ENCODE data around the gene CRACR2A. TPM values are rescaled to one million over a fixed set of nuclear protein-coding genes. Genes with fewer than 3 reads are reported as not detected.

Gene CRACR2A
- total and polyA plus RNA-seq, 10 of the 15 experiments (the other 5 are each of a cell fraction or from before 2014, with no cell fraction given) = 2.1 to 18.0 (median 13.2) TPM

DNA sequence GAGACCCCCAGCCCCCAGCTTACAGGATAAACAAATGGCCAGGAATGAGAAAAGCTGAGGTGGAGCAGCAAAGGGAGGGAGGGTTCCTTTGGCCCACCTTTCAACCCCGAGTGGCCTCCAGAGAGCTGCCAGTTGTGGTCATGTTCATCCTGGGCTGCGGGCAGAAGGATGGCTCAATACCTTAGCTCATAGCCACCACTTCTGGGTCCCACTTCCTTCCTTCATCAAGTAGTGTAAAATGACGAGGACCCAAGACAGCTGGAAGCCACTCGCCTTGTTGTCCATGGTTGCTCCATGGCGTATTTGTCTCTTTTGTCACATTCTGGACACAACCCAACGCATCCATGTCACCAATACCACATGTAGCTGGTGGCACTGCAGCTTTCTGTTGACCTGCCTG is 24.2 kb downstream of the CRACR2A start:
- TF ChIP-seq NR2F1 (conservative IDR thresholded peaks at IDR 0.05) (0 out of 2 replicates have a peak, but pooled peaks have one; percentile 53), SPI1 (IDR thresholded peaks at IDR 0.05; ENCODE audit: borderline replicate concordance, insufficient read depth, low read depth, low read length) (0 out of 2 replicates have a peak, but pooled peaks have one; percentile 32), IKZF1 (conservative IDR thresholded peaks at IDR 0.05) (peak; percentile 44; the same call in 1 of the 2 replicates), MEF2A (IDR thresholded peaks at IDR 0.05; ENCODE audit: insufficient read depth, low read depth, low read length) (no peak)
- Histone ChIP-seq H3K4me2 (ENCODE audit: control insufficient read depth, insufficient read depth) (peak overlapping the region; percentile 10; the same call in 1 of the 2 replicates), H3K9me3 (replicated peaks; ENCODE audit: control insufficient read depth, insufficient read depth, low read length) (no peaks in the 10 kb centered on the region; the same call in 2 of the 3 replicates), H4K20me1 (ENCODE audit: control insufficient read depth, insufficient read depth) (no peaks in the 10 kb centered on the region), H3K79me2 (ENCODE audit: control insufficient read depth, insufficient read depth, low read length) (no peaks in the 10 kb centered on the region), H3K27me3 (replicated peaks in 1 of 2; ENCODE audit: control insufficient read depth in 2 of 2, insufficient read depth in 2 of 2, low read length in 1 of 2) (no peaks in the 10 kb centered on the region), H2AFZ (ENCODE audit: control insufficient read depth, low read depth, low read length) (no peak overlapping the region), H3K4me1 (ENCODE audit: control insufficient read depth, insufficient read depth, low read length) (peaks cover 8% of the 10 kb centered on the region), H3K4me3 (no peak overlapping the region), H3K36me3 (ENCODE audit: control insufficient read depth in 2 of 2, insufficient read depth in 2 of 2, low read length in 1 of 2) (peaks cover 2 to 3% of the 10 kb centered on the region in 2 experiments), H3K9ac (ENCODE audit: control insufficient read depth, insufficient read depth, low read length) (no peak overlapping the region), H3K27ac (ENCODE audit: control insufficient read depth, insufficient read depth) (peak overlapping the region; percentile 67)
- ATAC-seq = no peak
- no TSS peak for BruUV-seq (replicated peaks)
- ChIA-PET RAD21 (ENCODE audit: unreplicated experiment) (interaction anchor here (1.5 kb wide), 1 partner anchor 25 kb away, joined by 7 read pairs; the partner anchor contains the start of gene CRACR2A), POLR2A (interaction anchor here (1.0 to 2.0 kb wide), 2 partner anchors 9 to 24 kb away, joined by 3 to 6 read pairs; partner anchors contain the start of gene CRACR2A), CTCF (interaction anchor here (1.0 to 1.7 kb wide), 5 partner anchors 12 to 429 kb away, joined by 3 to 6 read pairs (median 5); partner anchors contain the start of gene CRACR2A), SMC1A (ENCODE audit: uncharacterized antibody, unreplicated experiment) (interaction anchor here (0.7 to 1.3 kb wide), 6 partner anchors 10 to 70 kb away, joined by 3 to 4 read pairs (median 3); no protein-coding TSS in a partner anchor)
- intact Hi-C loops (cut with micrococcal nuclease; ENCODE audit: unreplicated experiment) = no loop called here
- no peak for DNase-seq (ENCODE audit: low read depth, low spot score)
- in situ Hi-C loops (cut with MboI) = no loop called here
- WGBS (ENCODE audit: insufficient coverage, insufficient replicate concordance, low lambda C conversion rate, missing lambda C conversion rate) = 68% methylated on average over 6 of the region's 6 CpGs
- no peak for FAIRE-seq

DNA sequence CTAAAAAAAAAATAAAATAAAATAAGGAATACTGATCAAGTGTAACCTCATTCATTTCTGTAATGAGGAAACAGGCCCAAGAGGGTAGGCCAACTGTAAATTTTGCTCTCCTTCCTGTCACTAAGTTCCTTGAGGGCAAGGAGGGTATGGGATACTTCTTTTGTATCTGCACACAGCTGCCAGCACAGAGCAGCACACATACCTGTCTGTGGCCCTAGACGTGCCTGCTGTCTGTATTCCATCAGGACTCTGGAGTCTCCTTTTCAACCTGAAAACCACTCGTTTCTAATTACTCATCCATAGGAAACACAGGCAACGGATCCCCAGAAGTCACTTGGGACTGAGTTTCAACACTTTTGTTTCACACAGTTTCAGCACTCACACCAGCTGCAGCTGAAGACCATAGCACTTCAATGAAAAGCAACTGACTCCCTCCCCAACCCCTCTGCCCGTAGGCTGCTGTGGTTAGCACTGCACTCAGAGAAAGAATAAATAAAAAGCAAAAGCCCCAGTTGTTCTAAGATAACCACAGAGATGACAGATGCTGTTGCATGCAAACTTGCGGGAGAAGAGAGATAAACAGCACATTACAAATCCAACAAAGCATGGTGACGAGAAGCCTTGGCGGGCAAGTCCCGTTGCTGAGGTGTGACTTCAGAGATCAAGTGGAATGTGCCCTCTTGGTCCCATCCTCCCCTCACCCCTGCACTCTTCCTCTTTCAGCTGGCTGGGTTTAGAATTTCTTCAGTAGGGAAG is 24.9 kb downstream of the CRACR2A start:
- ATAC-seq (peak; percentile 72), DNase-seq (ENCODE audit: low read depth, low spot score) (peak; percentile 66), FAIRE-seq (peak; percentile 65)
- CTCF ChIA-PET = interaction anchor here (0.5 to 1.7 kb wide), 6 partner anchors 12 to 429 kb away, joined by 3 to 6 read pairs (median 4); partner anchors contain the start of gene CRACR2A
- Histone ChIP-seq H3K27ac (ENCODE audit: control insufficient read depth, insufficient read depth) (peak overlapping the region; percentile 67), H3K79me2 (ENCODE audit: control insufficient read depth, insufficient read depth, low read length) (no peaks in the 10 kb centered on the region), H3K27me3 (replicated peaks in 1 of 2; ENCODE audit: control insufficient read depth in 2 of 2, insufficient read depth in 2 of 2, low read length in 1 of 2) (no peaks in the 10 kb centered on the region), H3K9ac (ENCODE audit: control insufficient read depth, insufficient read depth, low read length) (no peak overlapping the region), H3K9me3 (replicated peaks; ENCODE audit: control insufficient read depth, insufficient read depth, low read length) (no peaks in the 10 kb centered on the region; the same call in 2 of the 3 replicates), H2AFZ (ENCODE audit: control insufficient read depth, low read depth, low read length) (no peak overlapping the region), H3K36me3 (ENCODE audit: control insufficient read depth in 2 of 2, insufficient read depth in 2 of 2, low read length in 1 of 2) (peaks cover 2 to 3% of the 10 kb centered on the region in 2 experiments), H4K20me1 (ENCODE audit: control insufficient read depth, insufficient read depth) (no peaks in the 10 kb centered on the region), H3K4me3 (no peak overlapping the region), H3K4me2 (ENCODE audit: control insufficient read depth, insufficient read depth) (peak overlapping the region; percentile 10), H3K4me1 (ENCODE audit: control insufficient read depth, insufficient read depth, low read length) (peaks cover 8% of the 10 kb centered on the region)
- POLR2A ChIA-PET = interaction anchor here (1.0 to 2.0 kb wide), 2 partner anchors 10 to 25 kb away, joined by 3 to 6 read pairs; partner anchors contain the start of gene CRACR2A
- in situ Hi-C loops (cut with MboI) = no loop called here
- intact Hi-C loops (cut with micrococcal nuclease; ENCODE audit: unreplicated experiment) = no loop called here
- 24% methylated on average over 8 of the region's 8 CpGs for WGBS (ENCODE audit: insufficient coverage, insufficient replicate concordance, low lambda C conversion rate, missing lambda C conversion rate)
- no TSS peak for BruUV-seq (replicated peaks)
- RAD21 ChIA-PET (ENCODE audit: unreplicated experiment) = interaction anchor here (1.5 kb wide), 1 partner anchor 25 kb away, joined by 7 read pairs; the partner anchor contains the start of gene CRACR2A
- SMC1A ChIA-PET (ENCODE audit: uncharacterized antibody, unreplicated experiment) = interaction anchor here (0.7 to 1.6 kb wide), 7 partner anchors 11 to 70 kb away, joined by 3 to 4 read pairs (median 3); partner anchors contain the start of gene CRACR2A
- no peak for TF ChIP-seq RELA (IDR thresholded peaks at IDR 0.05; ENCODE audit: borderline replicate concordance, partially characterized antibody)
- no peak for TF ChIP-seq HDAC6 (IDR thresholded peaks at IDR 0.05; ENCODE audit: unreplicated experiment)
- TF ChIP-seq ZNF384 (IDR thresholded peaks at IDR 0.05; ENCODE audit: borderline replicate concordance, low read depth, low read length) = no peak
- TF ChIP-seq CBFB (IDR thresholded peaks at IDR 0.05; ENCODE audit: low read depth) = peak; percentile 62; the same call in 1 of the 2 replicates
- TF ChIP-seq, protein P1, sequence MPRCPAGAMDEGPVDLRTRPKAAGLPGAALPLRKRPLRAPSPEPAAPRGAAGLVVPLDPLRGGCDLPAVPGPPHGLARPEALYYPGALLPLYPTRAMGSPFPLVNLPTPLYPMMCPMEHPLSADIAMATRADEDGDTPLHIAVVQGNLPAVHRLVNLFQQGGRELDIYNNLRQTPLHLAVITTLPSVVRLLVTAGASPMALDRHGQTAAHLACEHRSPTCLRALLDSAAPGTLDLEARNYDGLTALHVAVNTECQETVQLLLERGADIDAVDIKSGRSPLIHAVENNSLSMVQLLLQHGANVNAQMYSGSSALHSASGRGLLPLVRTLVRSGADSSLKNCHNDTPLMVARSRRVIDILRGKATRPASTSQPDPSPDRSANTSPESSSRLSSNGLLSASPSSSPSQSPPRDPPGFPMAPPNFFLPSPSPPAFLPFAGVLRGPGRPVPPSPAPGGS (IDR thresholded peaks at IDR 0.05; ENCODE audit: borderline replicate concordance, insufficient read depth, low read depth, low read length, poor library complexity, severe bottlenecking) = no peak
- 0 out of 4 replicates have a peak, but pooled peaks of 1 of the 2 experiments have one; percentile 28 for TF ChIP-seq ETV6 (conservative IDR thresholded peaks at IDR 0.05 in 1 of 2, IDR thresholded peaks at IDR 0.05 in 1 of 2; ENCODE audit: borderline replicate concordance in 1 of 2, low read depth in 1 of 2)
- TF ChIP-seq, protein P2, sequence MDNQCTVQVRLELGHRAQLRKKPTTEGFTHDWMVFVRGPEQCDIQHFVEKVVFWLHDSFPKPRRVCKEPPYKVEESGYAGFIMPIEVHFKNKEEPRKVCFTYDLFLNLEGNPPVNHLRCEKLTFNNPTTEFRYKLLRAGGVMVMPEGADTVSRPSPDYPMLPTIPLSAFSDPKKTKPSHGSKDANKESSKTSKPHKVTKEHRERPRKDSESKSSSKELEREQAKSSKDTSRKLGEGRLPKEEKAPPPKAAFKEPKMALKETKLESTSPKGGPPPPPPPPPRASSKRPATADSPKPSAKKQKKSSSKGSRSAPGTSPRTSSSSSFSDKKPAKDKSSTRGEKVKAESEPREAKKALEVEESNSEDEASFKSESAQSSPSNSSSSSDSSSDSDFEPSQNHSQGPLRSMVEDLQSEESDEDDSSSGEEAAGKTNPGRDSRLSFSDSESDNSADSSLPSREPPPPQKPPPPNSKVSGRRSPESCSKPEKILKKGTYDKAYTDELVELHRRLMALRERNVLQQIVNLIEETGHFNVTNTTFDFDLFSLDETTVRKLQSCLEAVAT (IDR thresholded peaks at IDR 0.05) = 0 out of 2 replicates have a peak, but pooled peaks have one; percentile 52

All from GM12878 (cell line).